GM18868 (cell line): Measurements from ENCODE around the gene FN3KRP.

Experiments
- ATAC-seq: cut with Tn5 transposase; IDR thresholded peaks from one replicate; pipeline ENCODE4 v1.9.1; 2021; ENCODE audit warnings: mild to moderate bottlenecking, moderate library complexity; ENCODE audit not compliant: unreplicated experiment

Gene FN3KRP

GRCh38 chr17:82705756-82706155, 10.8 kb upstream of the FN3KRP start:
- ATAC-seq: no peak

DNA sequence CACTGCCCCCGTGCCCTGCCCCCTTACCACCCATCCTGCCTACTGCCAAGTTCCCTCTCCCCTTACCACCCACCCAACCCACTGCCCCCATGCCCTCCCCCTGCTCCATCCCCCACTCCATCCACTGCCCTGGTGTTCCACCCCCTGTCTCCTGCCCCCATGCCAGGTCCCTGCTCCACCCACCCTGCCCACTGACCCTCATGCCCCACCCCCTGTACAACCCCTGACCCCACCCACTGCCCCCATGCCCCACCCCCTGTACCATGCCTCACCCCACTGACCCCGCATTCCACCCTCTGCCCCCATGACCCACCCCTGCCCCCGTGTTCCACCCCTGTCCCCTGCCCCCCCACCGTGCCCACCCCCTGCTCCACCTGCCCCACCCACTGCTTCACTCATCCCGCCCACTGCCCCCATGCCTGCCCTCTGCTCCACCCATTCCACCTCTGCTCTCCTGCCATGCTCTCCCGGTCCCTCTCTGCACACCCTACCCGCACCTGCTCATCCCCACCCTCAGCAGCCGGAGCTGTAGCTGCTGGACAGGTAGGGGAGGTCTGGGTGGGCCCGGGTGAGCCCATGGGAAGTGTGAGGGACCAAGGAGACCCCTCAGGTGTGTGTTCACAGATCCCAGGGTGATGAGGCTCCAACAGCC, 7.4 kb upstream of the FN3KRP start:
- no peak for ATAC-seq

DNA sequence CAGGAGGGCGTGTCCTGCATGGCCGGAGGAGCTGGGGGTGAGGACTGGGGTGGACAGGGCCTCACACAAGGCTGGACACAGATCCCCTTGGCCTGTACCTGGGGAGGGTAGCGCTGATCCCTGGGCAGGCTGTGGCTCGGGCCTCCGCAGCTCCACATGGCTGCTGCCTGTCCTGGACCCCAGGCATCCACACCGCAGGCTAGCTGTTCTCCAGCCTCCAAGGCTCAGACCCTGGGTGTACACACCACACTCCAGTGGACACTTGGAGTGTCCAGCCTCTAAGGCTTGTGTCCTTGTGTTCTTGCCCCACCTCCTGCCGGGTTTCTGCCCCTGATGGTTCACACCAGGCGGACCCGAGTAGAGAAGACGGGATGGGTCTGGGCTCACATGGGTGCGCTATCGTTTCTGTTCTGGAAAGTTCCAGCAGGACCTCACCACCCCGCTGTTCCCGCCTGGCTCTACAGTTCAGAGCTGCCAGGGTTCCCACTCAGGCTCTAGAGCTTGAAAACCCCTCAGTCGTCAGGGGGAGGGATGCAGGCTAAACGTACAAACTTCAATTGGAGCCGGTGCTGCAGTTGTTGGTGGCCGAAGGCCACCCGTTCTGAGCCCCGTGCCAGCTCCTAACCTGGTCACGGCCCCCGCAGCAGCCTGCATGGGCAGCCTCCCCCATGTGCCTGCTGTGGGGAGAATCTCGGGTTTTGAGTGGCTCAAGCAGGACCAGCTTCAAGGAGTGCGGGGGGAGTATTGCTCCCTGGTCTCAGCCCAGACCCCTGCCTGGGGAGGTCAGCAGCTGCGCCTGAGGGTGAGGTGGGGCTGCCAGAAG, 6.6 kb upstream of the FN3KRP start:
- ATAC-seq: no peak

- ATAC-seq: no peak
Observed at GRCh38 chr17:82710499-82711232, 5.8 kb upstream of the FN3KRP start.

DNA sequence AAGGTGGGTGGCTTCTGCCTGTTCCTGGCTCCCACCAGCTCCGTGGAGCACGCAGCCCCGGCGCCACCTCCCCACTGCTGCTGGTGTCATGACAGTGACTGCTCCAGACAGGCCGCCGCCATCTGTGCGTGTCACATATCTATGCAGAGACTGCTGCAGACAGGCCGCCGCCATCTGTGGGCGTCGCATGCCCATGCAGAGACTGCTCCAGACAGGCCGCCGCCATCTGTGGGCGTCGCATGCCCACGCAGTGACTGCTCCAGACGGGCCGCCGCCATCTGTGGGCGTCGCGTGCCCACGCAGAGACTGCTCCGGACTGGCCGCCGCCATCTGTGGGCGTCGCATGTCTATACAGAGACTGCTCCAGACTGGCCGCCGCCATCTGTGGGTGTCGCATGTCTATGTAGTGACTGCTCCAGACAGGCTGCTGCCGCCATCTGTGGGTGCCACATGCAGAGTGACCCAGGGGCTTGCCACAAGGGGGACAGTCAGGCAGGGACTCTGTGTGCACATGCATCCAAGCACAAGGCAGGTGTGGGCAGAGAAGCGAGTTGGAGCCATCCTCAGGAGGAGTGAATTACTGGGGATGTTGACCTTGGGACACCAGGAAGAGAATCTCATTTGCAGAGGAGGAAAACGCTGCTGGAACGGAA, 3.3 kb upstream of the FN3KRP start:
- ATAC-seq: no peak

GRCh38 chr17:82718986-82719685, 2.6 kb downstream of the FN3KRP start:
- ATAC-seq: no peak

DNA sequence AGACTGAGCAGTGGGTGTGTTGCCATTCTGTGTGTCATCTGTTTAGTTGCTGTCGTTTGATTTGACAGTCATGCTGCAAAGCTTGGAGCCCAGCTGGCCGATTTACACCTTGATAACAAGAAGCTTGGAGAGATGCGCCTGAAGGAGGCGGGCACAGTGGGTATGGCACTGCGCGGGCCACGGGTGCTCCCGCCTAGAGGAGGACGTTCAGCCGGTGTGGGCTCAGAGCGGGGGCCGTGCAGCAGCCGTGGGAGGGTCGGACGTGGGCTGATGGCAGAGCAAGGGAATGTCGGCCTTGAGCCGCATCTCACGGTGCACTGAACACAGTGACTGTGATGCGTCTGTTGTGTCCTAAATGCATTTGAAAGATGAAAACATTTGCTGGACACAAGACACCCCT, 3.7 kb downstream of the FN3KRP start:
- ATAC-seq: no peak

DNA sequence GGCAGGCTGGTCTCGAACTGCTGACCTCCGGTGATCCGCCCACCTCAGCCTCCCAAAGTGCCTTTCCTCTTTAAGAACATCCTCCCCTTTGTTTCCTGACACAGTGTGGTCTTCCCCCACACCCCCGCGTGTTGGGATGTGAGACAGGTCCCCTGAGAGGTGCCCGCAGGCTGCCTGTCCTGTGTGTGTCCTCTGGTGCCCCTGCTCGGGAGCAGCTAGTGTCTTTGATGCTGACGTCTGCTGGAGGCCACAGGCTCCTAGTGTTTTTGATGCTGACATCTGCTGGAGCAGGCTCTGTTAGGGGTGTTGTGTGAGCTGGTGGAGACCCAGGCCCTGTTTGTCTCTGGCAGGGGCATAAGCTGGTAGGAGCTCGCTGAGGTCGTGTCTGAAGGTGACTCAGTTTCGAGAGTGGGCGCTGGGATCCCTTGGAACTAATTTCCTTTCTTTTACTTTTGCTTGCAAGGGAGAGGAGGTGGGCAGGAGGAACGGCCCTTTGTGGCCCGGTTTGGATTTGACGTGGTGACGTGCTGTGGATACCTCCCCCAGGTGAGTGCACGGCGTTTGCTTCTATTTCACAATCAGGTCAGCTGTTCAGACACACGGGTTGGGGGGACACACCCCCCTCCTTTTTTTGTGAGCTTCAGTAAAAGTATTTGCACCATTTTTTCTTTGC, 6.0 kb downstream of the FN3KRP start:
- ATAC-seq: no peak

DNA sequence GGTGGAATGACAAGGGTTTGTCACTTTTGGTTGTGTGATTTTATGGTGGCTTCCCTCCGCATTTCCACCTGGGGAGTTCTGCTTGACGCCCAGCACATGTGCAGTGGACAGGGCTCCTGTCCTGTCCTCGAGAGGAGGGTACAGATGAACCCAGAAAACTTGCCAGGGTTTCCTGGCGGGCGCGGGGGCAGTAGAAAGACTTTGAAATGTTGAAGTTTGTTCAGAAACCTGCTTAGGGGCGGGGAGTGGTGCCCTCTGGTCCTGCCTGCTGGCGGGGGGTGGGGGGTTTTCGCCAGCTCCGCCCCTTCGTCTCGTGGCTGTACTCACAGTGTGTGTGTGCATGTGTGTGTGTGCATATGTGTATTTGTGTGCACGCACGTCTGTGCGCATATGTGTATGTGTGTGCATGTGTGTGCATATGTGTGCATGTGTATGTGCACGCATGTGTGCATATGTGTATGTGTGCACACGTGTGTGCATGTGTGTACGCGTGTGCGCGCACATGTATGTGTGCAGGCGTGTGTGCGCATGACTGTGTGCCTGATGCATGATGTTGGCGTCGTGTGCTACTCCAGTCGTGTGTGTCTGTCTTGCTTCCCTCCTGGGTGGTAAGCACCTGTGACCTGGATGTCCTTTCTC, 6.8 kb downstream of the FN3KRP start:
- no peak for ATAC-seq

GRCh38 chr17:82726427-82726826, 9.9 kb downstream of the FN3KRP start:
- no peak for ATAC-seq

DNA sequence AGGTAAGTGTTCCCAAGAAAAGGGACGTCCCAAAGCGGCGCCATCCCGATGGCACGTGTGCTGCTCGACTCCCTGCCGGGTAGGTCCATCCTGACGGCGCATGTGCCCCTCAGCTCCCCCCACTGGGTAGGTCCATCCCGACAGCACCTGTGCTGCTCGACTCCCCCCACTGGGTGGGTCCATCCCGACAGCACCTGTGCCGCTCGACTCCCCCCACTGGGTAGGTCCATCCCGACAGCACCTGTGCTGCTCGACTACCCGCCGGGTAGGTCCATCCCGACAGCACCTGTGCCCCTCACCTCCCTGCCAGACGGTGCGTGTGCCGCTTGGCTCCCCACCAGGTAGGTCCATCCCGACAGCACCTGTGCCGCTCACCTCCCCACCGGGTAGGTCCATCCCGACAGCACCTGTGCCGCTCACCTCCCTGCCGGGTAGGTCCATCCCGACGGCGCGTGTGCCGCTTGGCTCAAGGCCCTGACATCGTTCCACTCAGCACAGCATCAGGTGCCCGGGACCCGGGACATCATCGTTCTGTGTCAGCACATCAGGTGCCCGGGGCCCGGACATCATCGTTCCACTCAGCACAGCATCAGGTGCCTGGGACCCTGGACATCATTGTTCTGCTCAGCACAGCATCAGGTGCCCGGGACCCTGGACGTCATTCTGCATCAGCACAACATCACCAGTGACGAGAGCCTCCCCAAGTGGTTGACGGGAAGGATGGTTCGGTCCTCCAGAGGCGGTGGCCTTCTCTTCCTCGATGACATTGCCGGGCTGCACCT, 13.2 kb downstream of the FN3KRP start:
- ATAC-seq: no peak

- no peak for ATAC-seq
Observed at GRCh38 chr17:82732118-82732743, 15.7 kb downstream of the FN3KRP start.

- ATAC-seq: no peak
Observed at GRCh38 chr17:82734987-82735866, 18.7 kb downstream of the FN3KRP start, which contains the start of gene FN3K. TSS of gene FN3K (plus strand) at chr17:82735615. CDS start at chr17:82735637, 22 bp downstream.

DNA sequence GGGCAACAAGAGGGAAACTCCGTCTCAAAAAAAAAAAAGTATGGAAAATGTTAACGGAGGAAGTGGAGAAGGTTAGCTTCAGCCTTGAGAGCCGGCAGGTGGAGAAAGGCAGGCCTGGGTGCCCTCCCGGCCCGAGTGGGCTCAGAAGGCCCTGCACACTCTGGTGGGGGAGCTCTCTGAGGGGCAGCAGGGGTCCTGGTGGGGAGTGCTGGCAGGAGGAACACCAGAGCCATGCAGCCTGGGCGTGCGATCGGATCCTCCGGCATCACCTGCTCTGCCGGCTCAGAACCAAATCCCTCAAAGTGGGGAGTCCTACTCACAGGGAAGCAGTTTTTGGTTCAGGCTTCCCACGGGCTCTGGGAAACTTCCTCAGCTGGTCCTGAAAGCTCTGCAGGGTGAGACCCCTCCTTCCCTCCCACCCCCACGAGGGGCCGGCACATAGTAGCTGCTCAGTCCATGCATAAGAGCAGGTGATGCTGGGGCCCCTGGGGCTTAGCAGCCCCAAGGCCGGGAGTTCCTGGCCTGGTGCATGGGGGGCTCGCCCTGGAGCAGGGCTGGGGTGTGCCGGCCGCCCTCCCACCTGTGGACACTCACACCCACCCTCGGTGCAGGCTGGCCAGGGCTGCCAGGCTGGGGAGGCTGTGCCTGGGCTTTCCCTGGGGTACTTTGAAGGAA, 20.1 kb downstream of the FN3KRP start:
- no peak for ATAC-seq

- ATAC-seq: no peak
Observed at GRCh38 chr17:82737967-82738877, 21.7 kb downstream of the FN3KRP start.
